HEK293 (cell line): ENCODE measurements around the gene TSPEAR.

ENCODE experiments used
- CTCF ChIA-PET: fragments of 350-600 bp; formaldehyde crosslinking; extraction: SDS; loops from one replicate; lab custom pipeline; 2021; ENCODE audit warnings: antibody characterized with exemption; lab: Yijun Ruan, JAX
- POLR2A ChIA-PET: fragments of 300-600 bp; formaldehyde crosslinking; extraction: SDS; loops from one replicate; lab custom pipeline; 2020; ENCODE audit warnings: antibody characterized with exemption, inconsistent platforms; lab: Yijun Ruan, JAX
- H3K27ac ChIP-seq: fragments of 200-500 bp; sonication (Bioruptor generic); 2 replicates; pipeline ENCODE4 v1.5.1; 2014; ENCODE audit warnings: low read depth, low read length, control low read depth, inconsistent platforms; ENCODE audit errors: extremely low read depth
- H3K36me3 ChIP-seq, 2 experiments: fragments of 200-500 bp in 1 of 2; sonication (Bioruptor generic) in 1 of 2; 1 replicate in 1 of 2; 2 replicates in 1 of 2; pipeline ENCODE4 v1.5.1; 2014 to 2017; ENCODE audit warnings: inconsistent platforms in 2 of 2, low read length in 2 of 2; ENCODE audit not compliant: control insufficient read depth in 2 of 2, insufficient read depth in 1 of 2
- H3K4me1 ChIP-seq: fragments of 200-500 bp; sonication (Bioruptor generic); 2 replicates; pipeline ENCODE4 v1.5.1; 2014; ENCODE audit warnings: mild to moderate bottlenecking, low read length, inconsistent platforms; ENCODE audit not compliant: control insufficient read depth, insufficient read depth
- H3K4me3 ChIP-seq: 2 replicates; pipeline ENCODE4 v1.5.1; 2011; ENCODE audit warnings: low read depth, mild to moderate bottlenecking, control low read depth, low read length, moderate library complexity
- H3K9me3 ChIP-seq: fragments of 200-500 bp; sonication (Bioruptor generic); 2 replicates; pipeline ENCODE4 v1.5.1; 2014; ENCODE audit warnings: low read depth, low read length, inconsistent platforms; ENCODE audit not compliant: control insufficient read depth, insufficient read depth
- BCL11B ChIP-seq: fragments of 450-650 bp; formaldehyde crosslinking; IDR thresholded peaks from 2 replicates; pipeline ENCODE4 v1.5.1; 2016; ENCODE audit warnings: low read depth, missing biosample characterization, missing genetic modification characterization
- GLIS2 ChIP-seq: fragments of 450-650 bp; formaldehyde crosslinking; IDR thresholded peaks from 2 replicates; pipeline ENCODE4 v1.5.1; 2016; ENCODE audit warnings: missing biosample characterization, missing genetic modification characterization
- HOXC10 ChIP-seq: sonication (generic); formaldehyde crosslinking; IDR thresholded peaks from 2 replicates; pipeline ENCODE4 v1.8.1; 2023; ENCODE audit warnings: mild to moderate bottlenecking, missing genetic modification reagents
- HOXD13 ChIP-seq: sonication (generic); formaldehyde crosslinking; IDR thresholded peaks from 2 replicates; pipeline ENCODE4 v1.8.0; 2022; ENCODE audit warnings: missing genetic modification reagents, borderline replicate concordance
- REPIN1 ChIP-seq: fragments of 450-650 bp; formaldehyde crosslinking; IDR thresholded peaks from 2 replicates; pipeline ENCODE4 v1.5.1; 2017; ENCODE audit warnings: missing biosample characterization, missing genetic modification characterization, low read depth
- SALL2 ChIP-seq: fragments of 450-650 bp; formaldehyde crosslinking; IDR thresholded peaks from 2 replicates; pipeline ENCODE4 v1.5.0; 2017; ENCODE audit warnings: missing biosample characterization, mild to moderate bottlenecking, missing genetic modification characterization, borderline replicate concordance
- WT1 ChIP-seq: fragments of 450-650 bp; formaldehyde crosslinking; IDR thresholded peaks from 2 replicates; pipeline ENCODE4 v1.5.1; 2016; ENCODE audit warnings: missing biosample characterization, missing genetic modification characterization
- YY2 ChIP-seq: fragments of 450-650 bp; formaldehyde crosslinking; IDR thresholded peaks from 2 replicates; pipeline ENCODE4 v1.5.1; 2016; ENCODE audit warnings: missing biosample characterization, missing genetic modification characterization
- ZBTB17 ChIP-seq: fragments of 450-650 bp; formaldehyde crosslinking; IDR thresholded peaks from 2 replicates; pipeline ENCODE4 v1.5.1; 2016; ENCODE audit warnings: missing biosample characterization, missing genetic modification characterization
- ZBTB6 ChIP-seq: fragments of 450-650 bp; formaldehyde crosslinking; IDR thresholded peaks from 2 replicates; pipeline ENCODE4 v1.5.1; 2017; ENCODE audit warnings: missing biosample characterization, missing genetic modification characterization
- ZNF174 ChIP-seq: fragments of 450-650 bp; formaldehyde crosslinking; IDR thresholded peaks from 2 replicates; pipeline ENCODE4 v1.5.0; 2017; ENCODE audit warnings: missing biosample characterization, mild to moderate bottlenecking, missing genetic modification characterization
- ZNF18 ChIP-seq: fragments of 450-650 bp; formaldehyde crosslinking; IDR thresholded peaks from 2 replicates; pipeline ENCODE4 v1.5.1; 2016; ENCODE audit warnings: missing biosample characterization, missing genetic modification characterization
- ZNF184 ChIP-seq: fragments of 450-650 bp; IDR thresholded peaks from 2 replicates; pipeline ENCODE4 v1.5.1; 2018; ENCODE audit warnings: missing biosample characterization, mild to moderate bottlenecking, missing genetic modification characterization
- ZNF266 ChIP-seq: fragments of 450-650 bp; formaldehyde crosslinking; IDR thresholded peaks from 2 replicates; pipeline ENCODE4 v1.5.1; 2016; ENCODE audit warnings: missing biosample characterization, missing genetic modification characterization, low read depth
- ZNF350 ChIP-seq: fragments of 450-650 bp; formaldehyde crosslinking; IDR thresholded peaks from 2 replicates; pipeline ENCODE4 v1.5.0; 2017; ENCODE audit warnings: missing biosample characterization, mild to moderate bottlenecking, missing genetic modification characterization
- ZNF423 ChIP-seq: fragments of 450-650 bp; formaldehyde crosslinking; IDR thresholded peaks from 2 replicates; pipeline ENCODE4 v1.5.1; 2016; ENCODE audit warnings: missing biosample characterization, missing genetic modification characterization
- ZNF473 ChIP-seq: fragments of 450-650 bp; formaldehyde crosslinking; IDR thresholded peaks from 2 replicates; pipeline ENCODE4 v1.5.1; 2017; ENCODE audit warnings: missing biosample characterization, missing genetic modification characterization
- ZNF660 ChIP-seq: fragments of 450-650 bp; IDR thresholded peaks from 2 replicates; pipeline ENCODE4 v1.5.1; 2018; ENCODE audit warnings: missing biosample characterization, mild to moderate bottlenecking, missing genetic modification characterization
- ZNF664 ChIP-seq: fragments of 450-650 bp; formaldehyde crosslinking; IDR thresholded peaks from 2 replicates; pipeline ENCODE4 v1.5.1; 2016; ENCODE audit warnings: missing biosample characterization, missing genetic modification characterization
- ZNF670 ChIP-seq: fragments of 450-650 bp; formaldehyde crosslinking; IDR thresholded peaks from 2 replicates; pipeline ENCODE4 v1.5.1; 2016; ENCODE audit warnings: missing biosample characterization, missing genetic modification characterization, low read depth
- ZNF701 ChIP-seq: fragments of 450-650 bp; formaldehyde crosslinking; IDR thresholded peaks from 2 replicates; pipeline ENCODE4 v1.5.1; 2016; ENCODE audit warnings: missing biosample characterization, missing genetic modification characterization
- ZNF707 ChIP-seq: fragments of 450-650 bp; formaldehyde crosslinking; IDR thresholded peaks from 2 replicates; pipeline ENCODE4 v1.5.1; 2016; ENCODE audit warnings: missing biosample characterization, missing genetic modification characterization
- TF ChIP-seq, protein P1 (sequence below): fragments of 450-650 bp; formaldehyde crosslinking; IDR thresholded peaks from 2 replicates; pipeline ENCODE4 v1.5.1; 2016; ENCODE audit warnings: missing biosample characterization, missing genetic modification characterization
- TF ChIP-seq, protein P2 (sequence below): fragments of 450-650 bp; formaldehyde crosslinking; IDR thresholded peaks from 2 replicates; pipeline ENCODE4 v1.5.1; 2016; ENCODE audit warnings: missing biosample characterization, missing genetic modification characterization
- TF ChIP-seq, protein P3 (sequence below): fragments of 450-650 bp; formaldehyde crosslinking; conservative IDR thresholded peaks from 2 replicates; pipeline ENCODE4 v1.5.1; 2016; ENCODE audit warnings: low read depth, missing biosample characterization, missing genetic modification characterization

Gene TSPEAR

GRCh38 chr21:44471341-44471740 lies 240.0 kb downstream of the TSPEAR start (continued):
- TF ChIP-seq ZNF670 (tag by site-specific recombination): no peak
- TF ChIP-seq, protein P1, sequence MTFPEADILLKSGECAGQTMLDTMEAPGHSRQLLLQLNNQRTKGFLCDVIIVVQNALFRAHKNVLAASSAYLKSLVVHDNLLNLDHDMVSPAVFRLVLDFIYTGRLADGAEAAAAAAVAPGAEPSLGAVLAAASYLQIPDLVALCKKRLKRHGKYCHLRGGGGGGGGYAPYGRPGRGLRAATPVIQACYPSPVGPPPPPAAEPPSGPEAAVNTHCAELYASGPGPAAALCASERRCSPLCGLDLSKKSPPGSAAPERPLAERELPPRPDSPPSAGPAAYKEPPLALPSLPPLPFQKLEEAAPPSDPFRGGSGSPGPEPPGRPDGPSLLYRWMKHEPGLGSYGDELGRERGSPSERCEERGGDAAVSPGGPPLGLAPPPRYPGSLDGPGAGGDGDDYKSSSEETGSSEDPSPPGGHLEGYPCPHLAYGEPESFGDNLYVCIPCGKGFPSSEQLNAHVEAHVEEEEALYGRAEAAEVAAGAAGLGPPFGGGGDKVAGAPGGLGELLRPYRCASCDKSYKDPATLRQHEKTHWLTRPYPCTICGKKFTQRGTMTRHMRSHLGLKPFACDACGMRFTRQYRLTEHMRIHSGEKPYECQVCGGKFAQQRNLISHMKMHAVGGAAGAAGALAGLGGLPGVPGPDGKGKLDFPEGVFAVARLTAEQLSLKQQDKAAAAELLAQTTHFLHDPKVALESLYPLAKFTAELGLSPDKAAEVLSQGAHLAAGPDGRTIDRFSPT (tag by site-specific recombination): no peak
- no peak for TF ChIP-seq SALL2
- no peak for TF ChIP-seq ZNF701 (tag by site-specific recombination)
- TF ChIP-seq REPIN1 (tag by site-specific recombination): no peak
- no peak for TF ChIP-seq ZNF473

DNA sequence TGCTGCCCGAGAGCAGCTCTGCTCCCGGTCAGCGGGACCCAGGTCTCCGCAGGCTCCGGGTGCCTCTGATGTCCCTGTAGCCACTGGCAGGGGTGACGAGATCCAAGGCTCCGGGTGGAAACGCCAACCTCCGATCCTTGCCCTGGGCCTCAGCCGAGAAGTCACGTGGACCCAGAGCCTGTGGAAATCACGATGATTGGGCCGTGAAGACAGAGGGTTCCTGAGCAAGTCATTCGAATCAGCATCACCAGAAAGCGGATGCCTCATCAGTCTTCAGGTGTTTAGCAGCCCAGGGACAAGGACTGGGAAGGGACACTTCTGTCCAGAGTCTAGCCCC lies 243.5 kb downstream of the TSPEAR start:
- no peaks in the 10 kb centered on the region for H3K9me3 ChIP-seq
- H3K4me3 ChIP-seq: no peak overlapping the region
- ChIA-PET CTCF (no interaction called here), POLR2A (no interaction called here)
- TF ChIP-seq ZBTB6 (no peak), ZNF184 (tag by site-specific recombination) (no peak), ZNF174 (no peak), GLIS2 (tag by site-specific recombination) (no peak), BCL11B (tag by site-specific recombination) (no peak), ZNF664 (tag by site-specific recombination) (no peak), ZNF18 (no peak), ZNF350 (tag by site-specific recombination) (no peak), HOXD13 (no peak), ZNF266 (tag by site-specific recombination) (no peak), ZNF423 (tag by site-specific recombination) (no peak), ZNF670 (tag by site-specific recombination) (no peak), ZNF660 (tag by site-specific recombination) (no peak), ZNF707 (tag by site-specific recombination) (no peak), ZBTB17 (tag by site-specific recombination) (no peak), HOXC10 (CRISPR knock-in tag) (no peak), WT1 (no peak), YY2 (tag by site-specific recombination) (no peak)
- TF ChIP-seq, protein P2, sequence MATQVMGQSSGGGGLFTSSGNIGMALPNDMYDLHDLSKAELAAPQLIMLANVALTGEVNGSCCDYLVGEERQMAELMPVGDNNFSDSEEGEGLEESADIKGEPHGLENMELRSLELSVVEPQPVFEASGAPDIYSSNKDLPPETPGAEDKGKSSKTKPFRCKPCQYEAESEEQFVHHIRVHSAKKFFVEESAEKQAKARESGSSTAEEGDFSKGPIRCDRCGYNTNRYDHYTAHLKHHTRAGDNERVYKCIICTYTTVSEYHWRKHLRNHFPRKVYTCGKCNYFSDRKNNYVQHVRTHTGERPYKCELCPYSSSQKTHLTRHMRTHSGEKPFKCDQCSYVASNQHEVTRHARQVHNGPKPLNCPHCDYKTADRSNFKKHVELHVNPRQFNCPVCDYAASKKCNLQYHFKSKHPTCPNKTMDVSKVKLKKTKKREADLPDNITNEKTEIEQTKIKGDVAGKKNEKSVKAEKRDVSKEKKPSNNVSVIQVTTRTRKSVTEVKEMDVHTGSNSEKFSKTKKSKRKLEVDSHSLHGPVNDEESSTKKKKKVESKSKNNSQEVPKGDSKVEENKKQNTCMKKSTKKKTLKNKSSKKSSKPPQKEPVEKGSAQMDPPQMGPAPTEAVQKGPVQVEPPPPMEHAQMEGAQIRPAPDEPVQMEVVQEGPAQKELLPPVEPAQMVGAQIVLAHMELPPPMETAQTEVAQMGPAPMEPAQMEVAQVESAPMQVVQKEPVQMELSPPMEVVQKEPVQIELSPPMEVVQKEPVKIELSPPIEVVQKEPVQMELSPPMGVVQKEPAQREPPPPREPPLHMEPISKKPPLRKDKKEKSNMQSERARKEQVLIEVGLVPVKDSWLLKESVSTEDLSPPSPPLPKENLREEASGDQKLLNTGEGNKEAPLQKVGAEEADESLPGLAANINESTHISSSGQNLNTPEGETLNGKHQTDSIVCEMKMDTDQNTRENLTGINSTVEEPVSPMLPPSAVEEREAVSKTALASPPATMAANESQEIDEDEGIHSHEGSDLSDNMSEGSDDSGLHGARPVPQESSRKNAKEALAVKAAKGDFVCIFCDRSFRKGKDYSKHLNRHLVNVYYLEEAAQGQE: no peak
- TF ChIP-seq, protein P3, sequence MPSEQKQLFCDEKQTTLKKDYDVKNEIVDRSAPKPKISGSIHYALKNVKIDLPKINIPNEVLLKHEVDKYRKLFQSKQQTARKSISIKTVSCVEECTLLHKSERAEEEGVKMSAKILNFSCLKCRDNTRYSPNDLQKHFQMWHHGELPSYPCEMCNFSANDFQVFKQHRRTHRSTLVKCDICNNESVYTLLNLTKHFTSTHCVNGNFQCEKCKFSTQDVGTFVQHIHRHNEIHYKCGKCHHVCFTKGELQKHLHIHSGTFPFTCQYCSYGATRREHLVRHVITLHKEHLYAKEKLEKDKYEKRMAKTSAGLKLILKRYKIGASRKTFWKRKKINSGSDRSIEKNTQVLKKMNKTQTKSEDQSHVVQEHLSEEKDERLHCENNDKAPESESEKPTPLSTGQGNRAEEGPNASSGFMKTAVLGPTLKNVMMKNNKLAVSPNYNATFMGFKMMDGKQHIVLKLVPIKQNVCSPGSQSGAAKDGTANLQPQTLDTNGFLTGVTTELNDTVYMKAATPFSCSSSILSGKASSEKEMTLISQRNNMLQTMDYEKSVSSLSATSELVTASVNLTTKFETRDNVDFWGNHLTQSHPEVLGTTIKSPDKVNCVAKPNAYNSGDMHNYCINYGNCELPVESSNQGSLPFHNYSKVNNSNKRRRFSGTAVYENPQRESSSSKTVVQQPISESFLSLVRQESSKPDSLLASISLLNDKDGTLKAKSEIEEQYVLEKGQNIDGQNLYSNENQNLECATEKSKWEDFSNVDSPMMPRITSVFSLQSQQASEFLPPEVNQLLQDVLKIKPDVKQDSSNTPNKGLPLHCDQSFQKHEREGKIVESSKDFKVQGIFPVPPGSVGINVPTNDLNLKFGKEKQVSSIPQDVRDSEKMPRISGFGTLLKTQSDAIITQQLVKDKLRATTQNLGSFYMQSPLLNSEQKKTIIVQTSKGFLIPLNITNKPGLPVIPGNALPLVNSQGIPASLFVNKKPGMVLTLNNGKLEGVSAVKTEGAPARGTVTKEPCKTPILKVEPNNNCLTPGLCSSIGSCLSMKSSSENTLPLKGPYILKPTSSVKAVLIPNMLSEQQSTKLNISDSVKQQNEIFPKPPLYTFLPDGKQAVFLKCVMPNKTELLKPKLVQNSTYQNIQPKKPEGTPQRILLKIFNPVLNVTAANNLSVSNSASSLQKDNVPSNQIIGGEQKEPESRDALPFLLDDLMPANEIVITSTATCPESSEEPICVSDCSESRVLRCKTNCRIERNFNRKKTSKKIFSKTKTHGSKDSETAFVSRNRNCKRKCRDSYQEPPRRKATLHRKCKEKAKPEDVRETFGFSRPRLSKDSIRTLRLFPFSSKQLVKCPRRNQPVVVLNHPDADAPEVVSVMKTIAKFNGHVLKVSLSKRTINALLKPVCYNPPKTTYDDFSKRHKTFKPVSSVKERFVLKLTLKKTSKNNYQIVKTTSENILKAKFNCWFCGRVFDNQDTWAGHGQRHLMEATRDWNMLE (tag by site-specific recombination): no peak
- no peaks in the 10 kb centered on the region for H3K36me3 ChIP-seq
- no peak overlapping the region for H3K27ac ChIP-seq
- no peaks in the 10 kb centered on the region for H3K4me1 ChIP-seq
